Esophagus muscularis mucosa (tissue), 4 donors: ENCODE results near the gene PRKACG. TPM values are rescaled to one million over a fixed set of nuclear protein-coding genes. Genes with fewer than 3 reads are reported as not detected.
"Not testable (repeated sequence)": the region's sequence is repeated elsewhere in the genome, so short reads cannot be mapped to it uniquely, and the experiment has no call there.

Experiments
- DNase-seq: peaks from one replicate; pipeline ENCODE4 v3.0.0-alpha.2; 2017; ENCODE audit errors: extremely low spot score
- H3K27ac ChIP-seq, 4 donors: fragments of 200-600 bp; sonication (generic); replicated peaks in 1 of 4; 1 replicate in 3 of 4; 2 replicates in 1 of 4; pipeline ENCODE4 v1.5.1; 2016 to 2019; ENCODE audit warnings: mild to moderate bottlenecking in 1 of 4
- H3K27me3 ChIP-seq, 4 donors: fragments of 200-600 bp; sonication (generic); one replicate each; pipeline versions ENCODE4 v1.5.1 to v1.6.0; 2016 to 2019
- H3K36me3 ChIP-seq, 4 donors: fragments of 200-600 bp; sonication (generic); one replicate each; pipeline ENCODE4 v1.5.1; 2016 to 2019
- H3K4me1 ChIP-seq, 4 donors: fragments of 200-600 bp; sonication (generic); one replicate each; pipeline ENCODE4 v1.5.1; 2016 to 2019
- H3K4me3 ChIP-seq, 4 donors: fragments of 200-600 bp; sonication (generic); 1 replicate in 2 of 4; 2 replicates in 2 of 4; pipeline ENCODE4 v1.5.1; 2016 to 2019; ENCODE audit warnings: mild to moderate bottlenecking in 4 of 4, moderate library complexity in 1 of 4
- H3K9me3 ChIP-seq, 4 donors: fragments of 200-600 bp; sonication (generic); 1 replicate in 3 of 4; 2 replicates in 1 of 4; pipeline ENCODE4 v1.5.1; 2016 to 2019
- CTCF ChIP-seq, 3 experiments: fragments of 200-600 bp in 2 of 3; fragments of 450-650 bp in 1 of 3; sonication (generic) in 2 of 3; IDR thresholded peaks; one replicate each; pipeline ENCODE4 v1.5.1; 2017 to 2019; ENCODE audit warnings: antibody characterized with exemption in 3 of 3, mild to moderate bottlenecking in 2 of 3, moderate library complexity in 1 of 3
- EP300 ChIP-seq: sonication (generic); formaldehyde crosslinking; IDR thresholded peaks from one replicate; pipeline ENCODE4 v1.6.1; 2017; ENCODE audit warnings: antibody characterized with exemption
- POLR2A ChIP-seq: fragments of 450-650 bp; IDR thresholded peaks from one replicate; pipeline ENCODE4 v1.6.1; 2017; ENCODE audit warnings: antibody characterized with exemption, moderate library complexity, mild to moderate bottlenecking, low read depth
- POLR2AphosphoS5 ChIP-seq, 2 donors: sonication (generic); formaldehyde crosslinking; IDR thresholded peaks; one replicate each; pipeline ENCODE4 v1.6.1; 2017; ENCODE audit warnings: antibody characterized with exemption in 2 of 2
- WGBS: methylation state at CpG from one replicate; pipeline ENCODE4 v1.1.5; 2018; 5-methylcytosine and 5-hydroxymethylcytosine counted together
- intact Hi-C: fragments of 100-400 bp; cut with DNase I; formaldehyde crosslinking; loops from one replicate; pipeline ENCODE4 v1.15.1; 2023
- total RNA-seq, 4 donors: library from RNA; depleted of rRNA; stranded (reverse); fragments of >200 nt; gene quantifications; one replicate each; pipeline versions ENCODE4 v1.1.0 to v1.2.1, GENCODE V29; 2016

PRKACG gene
- total RNA-seq, 4 donors from 2014 or later: not detected

DNA sequence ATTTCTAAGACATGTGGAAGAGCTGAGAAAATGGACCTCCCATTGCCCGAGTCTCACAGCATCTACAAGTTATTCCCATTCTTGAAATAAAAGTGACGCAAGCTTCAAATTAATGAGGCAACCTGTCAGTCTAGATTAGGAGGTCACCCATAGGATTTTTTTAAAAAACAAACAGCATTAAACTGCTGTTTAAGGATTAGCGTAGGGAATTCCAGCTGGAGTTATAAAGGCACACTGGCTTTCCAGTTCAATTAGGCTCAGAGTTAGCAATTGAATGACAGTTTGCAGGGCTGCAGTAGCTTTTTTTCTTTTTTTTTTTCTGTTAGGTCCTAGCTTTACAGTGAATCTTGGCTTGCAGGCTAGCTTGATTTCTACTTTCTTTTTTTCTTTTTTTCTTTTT, 16.2 kb downstream of the PRKACG start:
- Histone ChIP-seq H3K4me1 (peaks cover 0 to 16% (median 2%) of the 10 kb centered on the region in 4 donors), H3K36me3 (no peaks in the 10 kb centered on the region), H3K9me3 (no peaks in the 10 kb centered on the region), H3K4me3 (no peak overlapping the region), H3K27me3 (no peaks in the 10 kb centered on the region), H3K27ac (no peak overlapping the region)
- WGBS: 79% methylated on average over 3 of the region's 3 CpGs
- DNase-seq: no peak
- intact Hi-C loops: loop anchor here (5.0 to 10.0 kb wide), 2 partner anchors 293 to 415 kb away; partner anchors contain the start of gene PIP5K1B
- no peak for TF ChIP-seq POLR2A
- TF ChIP-seq POLR2AphosphoS5 (IDR thresholded peaks at IDR 0.05): no peak
- no peak for TF ChIP-seq CTCF (IDR thresholded peaks at IDR 0.05)

DNA sequence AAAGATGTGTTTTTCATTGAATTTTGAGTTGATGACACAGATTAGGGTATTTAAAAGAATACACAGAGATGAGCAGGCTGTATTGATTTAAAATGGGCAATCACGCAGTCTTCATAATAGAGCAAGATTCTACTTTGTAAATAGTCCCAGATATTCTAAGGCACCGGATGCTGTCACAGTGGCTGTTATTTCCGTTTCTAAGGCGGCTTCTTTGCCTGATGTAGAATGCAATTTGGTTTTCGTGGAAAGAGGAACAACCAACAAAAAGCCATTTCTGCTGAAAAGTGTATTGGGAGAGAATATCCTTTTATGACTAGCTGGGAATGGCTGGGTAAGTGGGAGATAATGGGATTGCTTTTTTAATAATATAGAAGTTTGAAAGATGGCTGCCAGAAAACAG, 17.5 kb downstream of the PRKACG start:
- Histone ChIP-seq H3K36me3 (no peaks in the 10 kb centered on the region), H3K4me1 (peaks cover 0 to 16% (median 2%) of the 10 kb centered on the region in 4 donors), H3K27me3 (no peaks in the 10 kb centered on the region), H3K4me3 (no peak overlapping the region), H3K27ac (no peak overlapping the region), H3K9me3 (no peaks in the 10 kb centered on the region)
- DNase-seq: no peak
- TF ChIP-seq CTCF (IDR thresholded peaks at IDR 0.05) (no peak), POLR2A (no peak), POLR2AphosphoS5 (IDR thresholded peaks at IDR 0.05) (no peak), EP300 (no peak)
- WGBS: 67% methylated on average over 5 of the region's 5 CpGs
- intact Hi-C loops: loop anchor here (5.0 to 10.0 kb wide), 2 partner anchors 292 to 414 kb away; partner anchors contain the start of gene PIP5K1B

- Histone ChIP-seq H3K27me3 (no peaks in the 10 kb centered on the region), H3K4me3 (no peak overlapping the region), H3K27ac (no peak overlapping the region), H3K36me3 (no peaks in the 10 kb centered on the region), H3K4me1 (peaks cover 0 to 16% (median 2%) of the 10 kb centered on the region in 4 donors), H3K9me3 (no peaks in the 10 kb centered on the region)
- no peak for TF ChIP-seq CTCF (IDR thresholded peaks at IDR 0.05)
- TF ChIP-seq EP300: no peak
- TF ChIP-seq POLR2AphosphoS5 (IDR thresholded peaks at IDR 0.05): no peak
- no peak for TF ChIP-seq POLR2A
- DNase-seq: no peak
- 59% methylated on average over 3 of the region's 3 CpGs for WGBS
- intact Hi-C loops: loop anchor here (5.0 to 10.0 kb wide), 2 partner anchors 291 to 413 kb away; partner anchors contain the start of gene PIP5K1B
These were observed 18.1 kb downstream of the PRKACG start for GRCh38 chr9:68995776-68996175.

DNA sequence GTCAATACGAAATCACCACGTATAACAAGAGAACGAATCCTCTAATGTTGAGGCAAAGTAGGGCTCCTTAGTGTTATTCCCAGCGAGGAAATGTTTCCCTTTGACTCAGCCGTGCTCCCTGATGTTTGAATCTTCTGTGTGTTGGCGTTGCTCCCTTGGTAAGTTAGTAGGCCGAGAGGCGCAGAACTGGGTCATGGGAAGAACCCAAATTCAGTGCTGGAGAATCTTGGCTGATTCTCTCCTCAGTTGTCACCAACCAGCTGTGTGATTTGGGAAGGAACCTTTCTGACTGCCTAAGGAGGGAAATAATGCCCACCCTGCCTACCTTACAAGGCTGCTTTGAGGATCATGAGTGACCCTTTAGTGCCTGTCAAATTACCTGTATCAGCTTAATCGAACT, 22.5 kb downstream of the PRKACG start:
- Histone ChIP-seq H3K36me3 (no peaks in the 10 kb centered on the region), H3K4me1 (no peaks in the 10 kb centered on the region), H3K27me3 (no peaks in the 10 kb centered on the region), H3K27ac (no peak overlapping the region), H3K9me3 (no peaks in the 10 kb centered on the region), H3K4me3 (no peak overlapping the region)
- no peak for DNase-seq
- intact Hi-C loops: loop anchor here (10.0 kb wide), 1 partner anchor 287 kb away; the partner anchor contains the start of gene PIP5K1B
- 73% methylated on average over 9 of the region's 9 CpGs for WGBS
- TF ChIP-seq POLR2AphosphoS5 (IDR thresholded peaks at IDR 0.05) (no peak), CTCF (IDR thresholded peaks at IDR 0.05) (no peak), EP300 (no peak), POLR2A (no peak)

DNA sequence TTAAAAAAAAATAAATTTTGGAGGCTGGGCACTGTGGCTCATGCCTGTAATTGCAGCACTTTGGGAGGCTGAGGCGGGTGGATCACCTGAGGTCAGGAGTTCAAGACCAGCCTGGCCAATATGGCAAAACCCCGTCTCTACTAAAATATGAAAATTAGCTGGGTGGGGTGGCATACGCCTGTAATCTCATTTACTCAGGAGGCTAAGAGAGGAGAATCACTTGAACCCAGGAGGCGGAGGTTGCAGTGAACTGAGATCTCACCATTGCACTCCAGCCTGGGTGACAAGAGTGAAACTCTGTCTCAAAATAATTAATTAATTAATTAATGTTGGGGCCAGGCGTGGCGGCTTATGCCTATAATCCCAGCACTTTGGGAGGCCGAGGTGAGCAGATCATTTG, 27.0 kb downstream of the PRKACG start:
- WGBS: 93% methylated on average over 7 of the region's 7 CpGs
- DNase-seq, H3K4me3 ChIP-seq, H3K36me3 ChIP-seq, H3K27me3 ChIP-seq, H3K27ac ChIP-seq, intact Hi-C loops, H3K9me3 ChIP-seq: not testable (repeated sequence)
- H3K4me1 ChIP-seq: peaks cover 0 to 11% (median 2%) of the 10 kb centered on the region in 4 donors
